OCI-LY7 (cell line): ENCODE data around the gene KIFC1. TPM values are rescaled to one million over a fixed set of nuclear protein-coding genes. Genes with fewer than 3 reads are reported as not detected.

Source experiments
- BruUV-seq: library from RNA; stranded (reverse); fragments of 400-500 nt; replicated peaks from 2 replicates; lab custom pipeline; 2021; lab: Mats Ljungman, UMichigan
- CTCF ChIA-PET: fragments of 300-600 bp; sonication (Branson Sonifier 250); formaldehyde crosslinking; loops from one replicate; lab custom pipeline; 2022; ENCODE audit warnings: antibody characterized with exemption; ENCODE audit not compliant: unreplicated experiment; lab: Charles Lee
- POLR2A ChIA-PET: fragments of 300-600 bp; sonication (Branson Sonifier 250); formaldehyde crosslinking; loops from one replicate; lab custom pipeline; 2022; ENCODE audit warnings: antibody characterized with exemption; lab: Charles Lee
- DNase-seq: peaks from one replicate; pipeline ENCODE4 v3.0.0-alpha.2; 2015; ENCODE audit warnings: low spot score
- H2AFZ ChIP-seq: fragments of 200-600 bp; sonication (generic), shearing (Covaris generic); 2 replicates; pipeline ENCODE4 v1.6.1; 2014; ENCODE audit warnings: mild to moderate bottlenecking, antibody characterized with exemption, low read length, moderate library complexity
- H3K27ac ChIP-seq: fragments of 200-600 bp; sonication (generic); 2 replicates; pipeline ENCODE4 v1.5.1; 2014; ENCODE audit warnings: mixed run types, low read depth, mild to moderate bottlenecking, moderate library complexity, low read length, inconsistent platforms; ENCODE audit not compliant: poor library complexity, severe bottlenecking
- H3K36me3 ChIP-seq: fragments of 200-600 bp; sonication (generic); 2 replicates; pipeline ENCODE4 v1.6.1; 2014; ENCODE audit warnings: mild to moderate bottlenecking, antibody characterized with exemption, low read length, moderate library complexity, mixed read lengths; ENCODE audit not compliant: insufficient read depth
- H3K4me1 ChIP-seq: fragments of 200-600 bp; sonication (generic); 2 replicates; pipeline ENCODE4 v1.5.1; 2014; ENCODE audit warnings: mild to moderate bottlenecking, low read length; ENCODE audit not compliant: insufficient read depth, poor library complexity, severe bottlenecking
- H3K4me2 ChIP-seq: fragments of 200-600 bp; sonication (generic); 2 replicates; pipeline ENCODE4 v1.6.1; 2014; ENCODE audit warnings: mild to moderate bottlenecking, low read length
- H3K4me3 ChIP-seq: fragments of 200-600 bp; sonication (generic); 2 replicates; pipeline ENCODE4 v1.5.1; 2014; ENCODE audit warnings: mild to moderate bottlenecking, low read depth, low read length; ENCODE audit not compliant: poor library complexity, severe bottlenecking
- H3K79me2 ChIP-seq: fragments of 200-600 bp; sonication (generic); 2 replicates; pipeline ENCODE4 v1.6.1; 2016; ENCODE audit warnings: low read depth, mild to moderate bottlenecking, low read length, moderate library complexity, mixed read lengths; ENCODE audit not compliant: insufficient read depth
- H3K9me2 ChIP-seq: fragments of 200-600 bp; sonication (generic); 2 replicates; pipeline ENCODE4 v1.6.1; 2016; ENCODE audit warnings: mild to moderate bottlenecking, low read length, mixed read lengths; ENCODE audit not compliant: insufficient read depth
- H3K9me3 ChIP-seq: fragments of 200-600 bp; sonication (generic); 2 replicates; pipeline ENCODE4 v1.6.1; 2014; ENCODE audit warnings: mild to moderate bottlenecking, mixed run types, low read length, mixed read lengths
- H4K20me1 ChIP-seq: fragments of 200-600 bp; sonication (generic); 2 replicates; pipeline ENCODE4 v1.6.1; 2014; ENCODE audit warnings: mild to moderate bottlenecking, antibody characterized with exemption, low read length, moderate library complexity, mixed read lengths; ENCODE audit not compliant: insufficient read depth
- CTCF ChIP-seq: fragments of 200-600 bp; sonication (generic); conservative IDR thresholded peaks from 2 replicates; pipeline ENCODE4 v1.5.1; 2014; ENCODE audit warnings: mild to moderate bottlenecking, antibody characterized with exemption, low read length, moderate library complexity, mixed read lengths
- EZH2phosphoT487 ChIP-seq: fragments of 200-600 bp; sonication (generic); IDR thresholded peaks from 2 replicates; pipeline ENCODE4 v1.6.1; 2018; ENCODE audit warnings: low read depth, borderline replicate concordance, mild to moderate bottlenecking, mixed run types, antibody characterized with exemption, low read length, moderate library complexity, mixed read lengths
- intact Hi-C: fragments of 100-400 bp; cut with micrococcal nuclease; formaldehyde crosslinking; loops from one replicate; pipeline ENCODE4 v1.10.0; 2022; ENCODE audit not compliant: unreplicated experiment
- total RNA-seq, 2 experiments: library from RNA; depleted of rRNA in 1 of 2; stranded (reverse); fragments of >200 nt in 1 of 2; shearing (Covaris generic) in 1 of 2; gene quantifications; 2 replicates each; pipeline ENCODE4 v1.2.3, GENCODE V29; 2014 to 2022

Gene KIFC1
- total RNA-seq, 2 experiments from 2014 or later, result 138 to 167 TPM

DNA sequence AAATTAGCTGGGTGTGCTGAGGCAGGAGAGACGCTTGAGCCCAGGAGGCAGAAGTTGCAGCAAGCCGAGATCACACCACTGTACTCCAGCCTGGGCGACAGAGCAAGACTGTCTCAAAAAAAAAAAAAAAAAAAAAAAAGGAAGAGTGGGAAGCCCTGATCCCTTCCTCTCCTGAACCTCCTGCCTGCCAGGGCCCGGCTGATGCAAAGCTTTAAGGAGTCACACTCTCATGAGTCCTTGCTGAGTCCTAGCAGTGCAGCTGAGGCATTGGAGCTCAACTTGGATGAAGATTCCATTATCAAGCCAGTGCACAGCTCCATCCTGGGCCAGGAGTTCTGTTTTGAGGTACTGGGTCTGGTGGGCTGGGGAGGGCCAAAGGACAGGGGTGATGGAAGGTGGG lies 43.3 kb downstream of the KIFC1 start:
- H3K4me3 ChIP-seq, result no peak overlapping the region
- ChIA-PET CTCF (interaction anchor here (0.6 kb wide), 1 partner anchor 18 kb away, joined by 6 read pairs; no protein-coding TSS in a partner anchor), POLR2A (interaction anchor here (0.6 to 0.7 kb wide), 2 partner anchors 136 to 565 kb away, joined by 3 read pairs; no protein-coding TSS in a partner anchor)
- TF ChIP-seq CTCF (no peak), EZH2phosphoT487 (no peak)
- peaks cover 3% of the 10 kb centered on the region; the same call in 1 of the 2 replicates for H3K79me2 ChIP-seq
- intact Hi-C loops, result no loop called here
- H3K9me3 ChIP-seq, result no peaks in the 10 kb centered on the region
- H3K4me2 ChIP-seq, result no peak overlapping the region
- no peak overlapping the region for H3K27ac ChIP-seq
- peaks cover 34% of the 10 kb centered on the region for H3K4me1 ChIP-seq
- peaks cover 43% of the 10 kb centered on the region for H3K36me3 ChIP-seq
- no peak for DNase-seq
- H3K9me2 ChIP-seq, result no peaks in the 10 kb centered on the region
- H2AFZ ChIP-seq, result no peak overlapping the region
- no peaks in the 10 kb centered on the region for H4K20me1 ChIP-seq
- no TSS peak for BruUV-seq

DNA sequence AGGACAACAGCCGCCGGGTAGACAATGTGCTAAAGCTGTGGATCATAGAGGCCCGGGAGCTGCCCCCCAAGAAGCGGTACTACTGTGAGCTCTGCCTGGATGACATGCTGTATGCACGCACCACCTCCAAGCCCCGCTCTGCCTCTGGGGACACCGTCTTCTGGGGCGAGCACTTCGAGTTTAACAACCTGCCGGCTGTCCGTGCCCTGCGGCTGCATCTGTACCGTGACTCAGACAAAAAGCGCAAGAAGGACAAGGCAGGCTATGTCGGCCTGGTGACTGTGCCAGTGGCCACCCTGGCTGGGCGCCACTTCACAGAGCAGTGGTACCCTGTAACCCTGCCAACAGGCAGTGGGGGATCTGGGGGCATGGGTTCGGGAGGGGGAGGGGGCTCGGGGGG lies 46.0 kb downstream of the KIFC1 start:
- peaks cover 7% of the 10 kb centered on the region for H3K4me1 ChIP-seq
- no peaks in the 10 kb centered on the region for H3K9me3 ChIP-seq
- H3K27ac ChIP-seq, result no peak overlapping the region
- POLR2A ChIA-PET, result no interaction called here
- H3K36me3 ChIP-seq, result peaks cover 64% of the 10 kb centered on the region
- no peaks in the 10 kb centered on the region for H3K79me2 ChIP-seq
- no peaks in the 10 kb centered on the region for H3K9me2 ChIP-seq
- no peak for DNase-seq
- TF ChIP-seq CTCF (no peak), EZH2phosphoT487 (no peak)
- no peak overlapping the region for H3K4me3 ChIP-seq
- no peak overlapping the region for H2AFZ ChIP-seq
- no peak overlapping the region for H3K4me2 ChIP-seq
- CTCF ChIA-PET, result no interaction called here
- no peaks in the 10 kb centered on the region for H4K20me1 ChIP-seq
- intact Hi-C loops, result no loop called here
- no TSS peak for BruUV-seq

DNA sequence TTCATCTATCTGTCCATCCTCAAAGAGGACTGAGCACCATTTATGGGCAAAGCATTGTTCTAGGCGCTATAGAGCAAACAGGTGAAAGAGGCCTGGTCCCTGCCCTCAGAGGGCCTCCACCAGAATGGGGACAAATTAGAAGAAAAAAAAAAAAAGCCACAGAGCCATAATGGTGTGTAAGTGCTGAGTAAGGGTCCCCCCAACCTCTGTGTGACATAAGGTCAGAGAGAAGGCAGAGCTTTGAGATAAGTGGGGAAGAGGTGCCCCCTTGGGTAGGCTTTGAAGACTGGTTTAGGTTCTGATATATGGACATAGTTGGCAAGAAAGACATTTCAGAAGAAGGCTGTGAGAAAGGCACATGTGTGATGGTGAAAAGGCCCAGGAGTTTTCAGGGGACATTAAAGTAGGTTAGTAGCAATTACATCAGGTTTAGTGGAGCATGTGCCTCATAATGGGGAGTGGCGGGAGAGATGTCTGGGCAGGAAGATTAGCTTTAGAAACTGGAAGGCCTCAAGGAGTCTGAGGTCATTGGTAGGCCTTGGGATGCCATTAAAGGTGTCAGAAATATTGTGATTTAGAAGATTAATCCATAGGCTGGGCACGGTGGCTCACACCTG lies 47.5 kb downstream of the KIFC1 start:
- intact Hi-C loops, result no loop called here
- ChIA-PET POLR2A (interaction anchor here (0.9 to 1.0 kb wide), 2 partner anchors 8 to 15 kb away, joined by 3 read pairs; partner anchors contain the start of gene ZBTB9), CTCF (no interaction called here)
- BruUV-seq, result no TSS peak
- H3K4me3 ChIP-seq, result no peak overlapping the region
- H4K20me1 ChIP-seq, result no peaks in the 10 kb centered on the region
- peaks cover 78% of the 10 kb centered on the region for H3K36me3 ChIP-seq
- no peak overlapping the region for H3K4me2 ChIP-seq
- no peaks in the 10 kb centered on the region for H3K9me3 ChIP-seq
- no peaks in the 10 kb centered on the region for H3K4me1 ChIP-seq
- no peak overlapping the region for H2AFZ ChIP-seq
- no peak overlapping the region for H3K27ac ChIP-seq
- H3K79me2 ChIP-seq, result no peaks in the 10 kb centered on the region
- H3K9me2 ChIP-seq, result no peaks in the 10 kb centered on the region
- TF ChIP-seq CTCF, result no peak
- no peak for TF ChIP-seq EZH2phosphoT487
- no peak for DNase-seq
